Kasumi-1 (cell line): ENCODE results near the gene PLA2G12B.

Source experiments
- DNase-seq, 2 experiments: peaks; one replicate each; lab custom pipeline; 2025; lab: John Stamatoyannopoulos, UW

PLA2G12B gene

GRCh38 chr10:72890086-72890485, 64.5 kb downstream of the PLA2G12B start:
- DNase-seq = no peak

- DNase-seq = no peak
These were observed 65.2 kb downstream of the PLA2G12B start for GRCh38 chr10:72889391-72889831.

- no peak for DNase-seq
These were observed 66.4 kb downstream of the PLA2G12B start for GRCh38 chr10:72888151-72888638.

GRCh38 chr10:72887043-72887442, 67.6 kb downstream of the PLA2G12B start:
- peak; percentile 66 to 79 for DNase-seq

GRCh38 chr10:72886621-72887020, 68.0 kb downstream of the PLA2G12B start:
- DNase-seq = no peak

- no peak for DNase-seq
These were observed 68.7 kb downstream of the PLA2G12B start for GRCh38 chr10:72885953-72886352.
